ENCODE data around the gene CENPX.
A peak's percentile ranks its signal among the peaks of the same experiment; 100 is the strongest.

CENPX gene

GRCh38 chr17:82030470-82031302 is 8.0 kb upstream of the CENPX start:
- WGBS, 2 experiments (ENCODE audit: insufficient coverage in 2 of 2), result 1 to 2% methylated on average over 86 to 90 of the region's 94 CpGs
- peaks cover 21% of the 10 kb centered on the region for H3K36me3 ChIP-seq (ENCODE audit: control insufficient read depth, insufficient read depth, low read length)
- peaks cover 8% of the 10 kb centered on the region for H3K4me1 ChIP-seq (ENCODE audit: control insufficient read depth, insufficient read depth, low read length, poor library complexity, severe bottlenecking)
- no peaks in the 10 kb centered on the region for H3K9me3 ChIP-seq (ENCODE audit: control insufficient read depth, low read length)
- H3K4me3 ChIP-seq (ENCODE audit: extremely low read depth, insufficient read depth, low read length, poor library complexity, severe bottlenecking), result peak overlapping the region; percentile 50
- H3K27ac ChIP-seq (ENCODE audit: low read depth, low read length, severe bottlenecking), result peak overlapping the region; percentile 29

GRCh38 chr17:82029990-82030469 is 7.4 kb upstream of the CENPX start:
- peaks cover 8% of the 10 kb centered on the region for H3K4me1 ChIP-seq (ENCODE audit: control insufficient read depth, insufficient read depth, low read length, poor library complexity, severe bottlenecking)
- peaks cover 19% of the 10 kb centered on the region for H3K36me3 ChIP-seq (ENCODE audit: control insufficient read depth, insufficient read depth, low read length)
- no peak overlapping the region for H3K4me3 ChIP-seq (ENCODE audit: extremely low read depth, insufficient read depth, low read length, poor library complexity, severe bottlenecking)
- 70 to 72% methylated on average over 19 to 26 of the region's 31 CpGs for whole genome bisulfite sequencing, 2 experiments (ENCODE audit: insufficient coverage in 2 of 2)
- no peaks in the 10 kb centered on the region for H3K9me3 ChIP-seq (ENCODE audit: control insufficient read depth, low read length)
- H3K27ac ChIP-seq (ENCODE audit: low read depth, low read length, severe bottlenecking), result no peak overlapping the region

- Histone ChIP-seq H3K36me3 (ENCODE audit: control insufficient read depth, insufficient read depth, low read length) (peaks cover 15% of the 10 kb centered on the region), H3K4me3 (ENCODE audit: extremely low read depth, insufficient read depth, low read length, poor library complexity, severe bottlenecking) (no peak overlapping the region), H3K27ac (ENCODE audit: low read depth, low read length, severe bottlenecking) (no peak overlapping the region), H3K4me1 (ENCODE audit: control insufficient read depth, insufficient read depth, low read length, poor library complexity, severe bottlenecking) (peaks cover 8% of the 10 kb centered on the region), H3K9me3 (ENCODE audit: control insufficient read depth, low read length) (no peaks in the 10 kb centered on the region)
- WGBS, 2 experiments (ENCODE audit: insufficient coverage in 2 of 2), result 93 to 97% methylated on average over 15 to 16 of the region's 16 CpGs
Measured at GRCh38 chr17:82029391-82029790, 6.7 kb upstream of the CENPX start.

- 94 to 97% methylated on average over 7 to 9 of the region's 9 CpGs for WGBS, 2 experiments (ENCODE audit: insufficient coverage in 2 of 2)
- H3K4me1 ChIP-seq (ENCODE audit: control insufficient read depth, insufficient read depth, low read length, poor library complexity, severe bottlenecking), result peaks cover 11% of the 10 kb centered on the region
- H3K9me3 ChIP-seq (ENCODE audit: control insufficient read depth, low read length), result no peaks in the 10 kb centered on the region
- no peak overlapping the region for H3K4me3 ChIP-seq (ENCODE audit: extremely low read depth, insufficient read depth, low read length, poor library complexity, severe bottlenecking)
- no peak overlapping the region for H3K27ac ChIP-seq (ENCODE audit: low read depth, low read length, severe bottlenecking)
- H3K36me3 ChIP-seq (ENCODE audit: control insufficient read depth, insufficient read depth, low read length), result peaks cover 11% of the 10 kb centered on the region
Measured at GRCh38 chr17:82028966-82029365, 6.3 kb upstream of the CENPX start.

- WGBS, 2 experiments (ENCODE audit: insufficient coverage in 2 of 2), result 89 to 93% methylated on average over 12 to 13 of the region's 13 CpGs
- Histone ChIP-seq H3K4me3 (ENCODE audit: extremely low read depth, insufficient read depth, low read length, poor library complexity, severe bottlenecking) (no peak overlapping the region), H3K4me1 (ENCODE audit: control insufficient read depth, insufficient read depth, low read length, poor library complexity, severe bottlenecking) (peaks cover 14% of the 10 kb centered on the region), H3K36me3 (ENCODE audit: control insufficient read depth, insufficient read depth, low read length) (peaks cover 7% of the 10 kb centered on the region), H3K27ac (ENCODE audit: low read depth, low read length, severe bottlenecking) (no peak overlapping the region), H3K9me3 (ENCODE audit: control insufficient read depth, low read length) (no peaks in the 10 kb centered on the region)
Measured at GRCh38 chr17:82028246-82028645, 5.6 kb upstream of the CENPX start.

DNA sequence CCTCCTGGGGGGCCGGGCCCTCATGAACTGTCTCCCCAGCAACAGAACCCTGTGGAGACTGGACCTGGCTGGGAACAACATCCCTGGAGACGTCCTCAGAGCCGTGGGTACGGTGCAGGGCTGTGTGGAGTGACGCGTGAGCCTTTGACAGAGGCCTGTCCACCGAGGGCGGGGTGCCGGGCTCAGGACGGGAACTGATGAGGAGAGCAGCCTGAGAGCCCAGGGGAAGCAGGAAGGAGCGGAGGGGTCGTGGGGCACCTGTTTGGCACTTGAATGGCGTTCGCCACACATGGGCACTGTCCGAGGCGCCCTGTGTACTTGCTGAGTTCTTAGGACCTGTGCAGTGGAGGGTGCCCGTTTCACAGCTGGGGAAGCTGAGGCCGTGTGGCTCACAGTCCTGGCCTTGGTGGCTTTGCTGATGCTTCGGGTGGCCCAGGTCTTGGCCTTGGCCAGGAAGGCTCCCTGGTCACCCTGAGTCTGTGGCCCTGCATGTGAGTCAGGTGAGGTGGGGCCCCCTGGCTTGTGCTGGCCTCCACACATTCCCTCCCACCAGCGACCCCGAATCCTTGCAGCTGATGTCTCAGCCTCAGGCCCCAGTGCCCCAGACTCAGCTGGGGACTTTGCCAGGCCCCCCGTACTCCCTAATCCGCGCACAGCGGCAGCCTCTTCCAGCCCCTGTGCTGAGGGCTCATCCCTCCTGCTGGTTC is 2.9 kb upstream of the CENPX start:
- Histone ChIP-seq H3K27ac (ENCODE audit: low read depth, low read length, severe bottlenecking) (no peak overlapping the region), H3K4me3 (ENCODE audit: extremely low read depth, insufficient read depth, low read length, poor library complexity, severe bottlenecking) (no peak overlapping the region), H3K4me1 (ENCODE audit: control insufficient read depth, insufficient read depth, low read length, poor library complexity, severe bottlenecking) (peaks cover 6% of the 10 kb centered on the region), H3K36me3 (ENCODE audit: control insufficient read depth, insufficient read depth, low read length) (peaks cover 4% of the 10 kb centered on the region), H3K9me3 (ENCODE audit: control insufficient read depth, low read length) (no peaks in the 10 kb centered on the region)
- 95% methylated on average over 23 to 25 of the region's 25 CpGs for WGBS, 2 experiments (ENCODE audit: insufficient coverage in 2 of 2)

DNA sequence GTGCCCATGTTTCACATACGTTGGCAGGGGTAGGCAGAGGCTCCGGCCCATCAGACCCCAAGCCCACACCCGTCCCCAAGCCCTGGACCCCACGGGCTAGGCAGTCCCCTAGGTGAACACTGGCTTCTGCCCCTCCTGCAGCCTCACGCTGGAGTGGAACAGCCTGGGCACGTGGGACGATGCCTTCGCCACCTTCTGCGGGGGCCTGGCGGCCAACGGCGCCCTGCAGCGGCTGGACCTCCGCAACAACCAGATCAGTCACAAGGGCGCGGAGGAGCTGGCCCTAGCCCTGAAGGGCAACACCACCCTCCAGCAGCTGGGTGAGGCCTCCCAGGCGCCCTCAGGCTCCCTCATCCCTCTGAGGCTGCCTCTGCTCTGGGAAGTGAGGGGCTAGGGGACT is 2.2 kb upstream of the CENPX start:
- Histone ChIP-seq H3K36me3 (ENCODE audit: control insufficient read depth, insufficient read depth, low read length) (peaks cover 4% of the 10 kb centered on the region), H3K4me1 (ENCODE audit: control insufficient read depth, insufficient read depth, low read length, poor library complexity, severe bottlenecking) (peaks cover 6% of the 10 kb centered on the region), H3K27ac (ENCODE audit: low read depth, low read length, severe bottlenecking) (no peak overlapping the region), H3K4me3 (ENCODE audit: extremely low read depth, insufficient read depth, low read length, poor library complexity, severe bottlenecking) (no peak overlapping the region), H3K9me3 (ENCODE audit: control insufficient read depth, low read length) (no peaks in the 10 kb centered on the region)
- 92 to 96% methylated on average over 16 to 17 of the region's 17 CpGs for WGBS, 2 experiments (ENCODE audit: insufficient coverage in 2 of 2)

GRCh38 chr17:82023447-82024241 is 966 bp upstream of the CENPX start:
- no peaks in the 10 kb centered on the region for H3K9me3 ChIP-seq (ENCODE audit: control insufficient read depth, low read length)
- H3K4me1 ChIP-seq (ENCODE audit: control insufficient read depth, insufficient read depth, low read length, poor library complexity, severe bottlenecking), result peaks cover 6% of the 10 kb centered on the region
- no peak overlapping the region for H3K27ac ChIP-seq (ENCODE audit: low read depth, low read length, severe bottlenecking)
- 14 to 16% methylated on average over 40 to 50 of the region's 55 CpGs for WGBS, 2 experiments (ENCODE audit: insufficient coverage in 2 of 2)
- peak overlapping the region; percentile 63 for H3K4me3 ChIP-seq (ENCODE audit: extremely low read depth, insufficient read depth, low read length, poor library complexity, severe bottlenecking)
- H3K36me3 ChIP-seq (ENCODE audit: control insufficient read depth, insufficient read depth, low read length), result peaks cover under 1% of the 10 kb centered on the region

DNA sequence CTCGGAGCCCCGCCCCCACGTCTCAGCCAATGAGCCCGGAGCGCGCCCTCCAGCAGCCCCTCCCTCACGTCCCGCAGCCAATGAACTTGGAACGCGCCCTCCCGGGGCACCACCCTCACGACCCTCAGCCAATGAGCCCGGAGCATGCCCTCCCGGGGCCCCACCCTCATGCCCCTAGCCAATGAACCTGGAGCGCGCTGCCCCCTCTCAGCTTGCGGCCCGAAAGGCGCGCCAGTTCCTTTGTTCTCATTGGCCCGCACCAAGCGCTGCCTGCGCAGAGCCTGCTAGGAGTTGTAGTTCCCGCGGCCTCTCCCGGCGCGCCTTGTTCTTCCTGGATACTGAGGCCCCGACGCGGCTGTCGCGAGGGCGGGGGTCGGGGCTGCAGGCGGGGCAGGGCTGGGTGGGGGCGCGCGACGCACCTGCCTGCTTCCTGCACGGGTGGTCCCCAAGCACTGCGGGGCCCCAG is 336 bp upstream of the CENPX start, which contains the start of gene LRRC45:
Gene LRRC45, plus strand, starts transcription at position 325 of the 466 bp plus-strand sequence. CDS start 339 bp downstream, outside the sequence.
- no peaks in the 10 kb centered on the region for H3K9me3 ChIP-seq (ENCODE audit: control insufficient read depth, low read length)
- H3K4me3 ChIP-seq (ENCODE audit: extremely low read depth, insufficient read depth, low read length, poor library complexity, severe bottlenecking), result peak within 1 kb of the TSS; percentile 84
- peak within 1 kb of the TSS; percentile 62 for H3K27ac ChIP-seq (ENCODE audit: low read depth, low read length, severe bottlenecking)
- H3K4me1 ChIP-seq (ENCODE audit: control insufficient read depth, insufficient read depth, low read length, poor library complexity, severe bottlenecking), result peaks cover 6% of the 10 kb centered on the region
- peaks cover 6% of the 10 kb centered on the region for H3K36me3 ChIP-seq (ENCODE audit: control insufficient read depth, insufficient read depth, low read length)
- 0% methylated on average over 22 to 26 of the region's 42 CpGs for WGBS, 2 experiments (ENCODE audit: insufficient coverage in 2 of 2)

GRCh38 chr17:82021900-82022309 is 773 bp downstream of the CENPX start:
- 12 to 24% methylated on average over 8 to 9 of the region's 10 CpGs for WGBS, 2 experiments (ENCODE audit: insufficient coverage in 2 of 2)
- Histone ChIP-seq H3K9me3 (ENCODE audit: control insufficient read depth, low read length) (no peaks in the 10 kb centered on the region), H3K27ac (ENCODE audit: low read depth, low read length, severe bottlenecking) (no peak overlapping the region), H3K4me3 (ENCODE audit: extremely low read depth, insufficient read depth, low read length, poor library complexity, severe bottlenecking) (peak overlapping the region; percentile 84), H3K36me3 (ENCODE audit: control insufficient read depth, insufficient read depth, low read length) (peaks cover 9% of the 10 kb centered on the region), H3K4me1 (ENCODE audit: control insufficient read depth, insufficient read depth, low read length, poor library complexity, severe bottlenecking) (peaks cover 6% of the 10 kb centered on the region)
